ENCODE results near the gene LIPG.

The LIPG gene

GRCh38 chr18:49621717-49622351 lies 60.0 kb downstream of the LIPG start:
- H3K4me3 ChIP-seq (ENCODE audit: low read depth, low read length), result no peak overlapping the region
- no peak for TF ChIP-seq CTCF (IDR thresholded peaks at IDR 0.05; ENCODE audit: low read depth, low read length)

GRCh38 chr18:49623571-49623970 lies 61.7 kb downstream of the LIPG start:
- TF ChIP-seq CTCF (IDR thresholded peaks at IDR 0.05; ENCODE audit: low read depth, low read length), result no peak
- H3K4me3 ChIP-seq (ENCODE audit: low read depth, low read length), result no peak overlapping the region

- H3K4me3 ChIP-seq (ENCODE audit: low read depth, low read length), result no peak overlapping the region
- TF ChIP-seq CTCF (IDR thresholded peaks at IDR 0.05; ENCODE audit: low read depth, low read length), result no peak
Measured at GRCh38 chr18:49625021-49625691, 63.3 kb downstream of the LIPG start.

- no peak for TF ChIP-seq CTCF (IDR thresholded peaks at IDR 0.05; ENCODE audit: low read depth, low read length)
- H3K4me3 ChIP-seq (ENCODE audit: low read depth, low read length), result no peak overlapping the region
Measured at GRCh38 chr18:49626842-49627467, 65.1 kb downstream of the LIPG start.

GRCh38 chr18:49628119-49628518 lies 66.3 kb downstream of the LIPG start:
- no peak overlapping the region for H3K4me3 ChIP-seq (ENCODE audit: low read depth, low read length)
- no peak for TF ChIP-seq CTCF (IDR thresholded peaks at IDR 0.05; ENCODE audit: low read depth, low read length)

- TF ChIP-seq CTCF (IDR thresholded peaks at IDR 0.05; ENCODE audit: low read depth, low read length), result no peak
- no peak overlapping the region for H3K4me3 ChIP-seq (ENCODE audit: low read depth, low read length)
Measured at GRCh38 chr18:49628881-49629795, 67.3 kb downstream of the LIPG start.
